CD4-positive, CD25-positive, alpha-beta regulatory T cell (primary cell): Measurements from ENCODE around the gene AGBL5. TPM values are rescaled to one million over a fixed set of nuclear protein-coding genes. Genes with fewer than 3 reads are reported as not detected.

ENCODE experiments used
- ATAC-seq, 2 donors: fragments of 150-1000 bp; cut with Tn5 transposase; one replicate each; pipeline ENCODE4 v1.10.0; 2021; ENCODE audit warnings: low read depth in 2 of 2, moderate number of reproducible peaks in 2 of 2, moderate library complexity in 1 of 2
- DNase-seq, 3 donors: peaks; one replicate each; pipeline versions ENCODE4 v3.0.0 to v3.0.0-alpha.2; 2012 to 2022; ENCODE audit warnings: mixed read lengths in 1 of 3
- H3K27ac ChIP-seq: one replicate; pipeline ENCODE4 v1.7.0; 2013; ENCODE audit warnings: mild to moderate bottlenecking, low read length; ENCODE audit not compliant: insufficient read depth, poor library complexity, severe bottlenecking
- H3K27me3 ChIP-seq: one replicate; pipeline ENCODE4 v1.7.0; 2013; ENCODE audit warnings: low read length; ENCODE audit not compliant: control insufficient read depth, insufficient read depth
- H3K36me3 ChIP-seq: one replicate; pipeline ENCODE4 v1.7.0; 2013; ENCODE audit warnings: mild to moderate bottlenecking, low read length, moderate library complexity; ENCODE audit not compliant: control insufficient read depth, insufficient read depth
- H3K4me1 ChIP-seq: 2 replicates; pipeline ENCODE4 v1.7.0; 2013; ENCODE audit warnings: mild to moderate bottlenecking, low read length; ENCODE audit not compliant: insufficient read depth, control insufficient read depth, poor library complexity, severe bottlenecking
- H3K4me3 ChIP-seq: one replicate; pipeline ENCODE4 v1.7.0; 2013; ENCODE audit warnings: low read depth, mild to moderate bottlenecking, low read length, moderate library complexity
- H3K9me3 ChIP-seq, 2 experiments: 1 replicate in 1 of 2; 2 replicates in 1 of 2; pipeline ENCODE4 v1.7.0; 2013; ENCODE audit warnings: low read length in 2 of 2, mild to moderate bottlenecking in 1 of 2, moderate library complexity in 1 of 2; ENCODE audit not compliant: control insufficient read depth in 2 of 2
- H3K27ac Mint-ChIP-seq, 3 donors: one replicate each; pipeline ENCODE4 v1.8.0; 2020 to 2022; ENCODE audit warnings: mild to moderate bottlenecking in 3 of 3, mixed read lengths in 3 of 3, moderate library complexity in 2 of 3
- H3K27me3 Mint-ChIP-seq: one replicate; pipeline ENCODE4 v1.8.0; 2022; ENCODE audit warnings: mild to moderate bottlenecking, mixed read lengths
- H3K36me3 Mint-ChIP-seq: one replicate; pipeline ENCODE4 v1.8.0; 2020; ENCODE audit warnings: mixed read lengths
- H3K4me1 Mint-ChIP-seq, 4 donors: one replicate each; pipeline ENCODE4 v1.8.0; 2020 to 2022; ENCODE audit warnings: mixed read lengths in 4 of 4, mild to moderate bottlenecking in 1 of 4
- H3K4me3 Mint-ChIP-seq, 4 donors: one replicate each; pipeline ENCODE4 v1.8.0; 2020 to 2022; ENCODE audit warnings: mild to moderate bottlenecking in 4 of 4, mixed read lengths in 4 of 4, moderate library complexity in 3 of 4
- H3K9me3 Mint-ChIP-seq, 7 donors: one replicate each; pipeline ENCODE4 v1.8.0; 2020 to 2022; ENCODE audit warnings: mixed read lengths in 7 of 7, mild to moderate bottlenecking in 3 of 7, moderate library complexity in 2 of 7
- polyA plus RNA-seq, 4 donors: library from polyadenylated mRNA; unstranded; fragments of 300-500 nt; fragmentation: Illumina TruSeq; gene quantifications; one replicate each; pipeline ENCODE4 v1.2.3, GENCODE V29; 2021
- total RNA-seq: library from RNA; stranded (reverse); gene quantifications from one replicate; pipeline ENCODE4 v1.2.3, GENCODE V29; 2022

The AGBL5 gene
- total and polyA plus RNA-seq, 5 donors from 2014 or later = 8.9 to 11.3 (median 9.3) TPM

GRCh38 chr2:27027211-27027651, 24.2 kb upstream of the AGBL5 start:
- Histone ChIP-seq H3K9me3 (no peaks in the 10 kb centered on the region), H3K27me3 (no peaks in the 10 kb centered on the region), H3K27ac (no peak overlapping the region), H3K4me1 (no peaks in the 10 kb centered on the region), H3K4me3 (no peak overlapping the region), H3K36me3 (peaks cover 4% of the 10 kb centered on the region)
- ATAC-seq = no peak
- no peaks in the 10 kb centered on the region for H3K9me3 Mint-ChIP-seq
- H3K4me1 Mint-ChIP-seq = peaks cover 5 to 26% (median 17%) of the 10 kb centered on the region in 4 donors
- DNase-seq = no peak
- H3K27ac Mint-ChIP-seq = no peak overlapping the region
- no peaks in the 10 kb centered on the region for H3K27me3 Mint-ChIP-seq
- no peak overlapping the region for H3K4me3 Mint-ChIP-seq
- peaks cover 16% of the 10 kb centered on the region for H3K36me3 Mint-ChIP-seq

GRCh38 chr2:27029051-27029450, 22.4 kb upstream of the AGBL5 start:
- Mint-ChIP-seq H3K27ac (peak overlapping the region in 1 of 3 donors; percentile 45), H3K27me3 (no peaks in the 10 kb centered on the region), H3K9me3 (no peaks in the 10 kb centered on the region), H3K36me3 (peaks cover 9% of the 10 kb centered on the region), H3K4me3 (peak overlapping the region in 1 of 4 donors; percentile 91), H3K4me1 (peaks cover 9 to 41% (median 26%) of the 10 kb centered on the region in 4 donors)
- H3K4me1 ChIP-seq = peaks cover 10% of the 10 kb centered on the region
- H3K9me3 ChIP-seq = no peaks in the 10 kb centered on the region
- H3K36me3 ChIP-seq = peaks cover 4% of the 10 kb centered on the region
- no peak overlapping the region for H3K27ac ChIP-seq
- no peak overlapping the region for H3K4me3 ChIP-seq
- no peak for ATAC-seq
- DNase-seq = no peak
- no peaks in the 10 kb centered on the region for H3K27me3 ChIP-seq

GRCh38 chr2:27032495-27033252, 18.8 kb upstream of the AGBL5 start, which contains the start of gene TMEM214:
TSS of gene TMEM214 (plus strand) at chr2:27032965. CDS start at chr2:27033016, 51 bp downstream.
- Histone ChIP-seq H3K27me3 (no peaks in the 10 kb centered on the region), H3K4me1 (peaks cover 17% of the 10 kb centered on the region), H3K27ac (peak within 1 kb of the TSS; percentile 73), H3K36me3 (peaks cover 25% of the 10 kb centered on the region), H3K4me3 (peak within 1 kb of the TSS; percentile 82), H3K9me3 (no peaks in the 10 kb centered on the region)
- H3K4me1 Mint-ChIP-seq = peaks cover 9 to 59% (median 34%) of the 10 kb centered on the region in 4 donors
- DNase-seq (peak; percentile 70 to 87 (median 77)), ATAC-seq (peak; percentile 94 to 97)
- H3K27me3 Mint-ChIP-seq = no peaks in the 10 kb centered on the region
- no peaks in the 10 kb centered on the region for H3K9me3 Mint-ChIP-seq
- peaks cover 24% of the 10 kb centered on the region for H3K36me3 Mint-ChIP-seq
- peak within 1 kb of the TSS; percentile 89 to 97 (median 93) for H3K27ac Mint-ChIP-seq
- peak within 1 kb of the TSS; percentile 91 to 97 (median 95) for H3K4me3 Mint-ChIP-seq

- Mint-ChIP-seq H3K4me3 (peak overlapping the region; percentile 91 to 97 (median 95)), H3K27me3 (no peaks in the 10 kb centered on the region), H3K9me3 (no peaks in the 10 kb centered on the region), H3K4me1 (peaks cover 9 to 59% (median 34%) of the 10 kb centered on the region in 4 donors), H3K27ac (peak overlapping the region; percentile 71 to 97 (median 93)), H3K36me3 (peaks cover 25% of the 10 kb centered on the region)
- H3K4me3 ChIP-seq = peak overlapping the region; percentile 82
- peak overlapping the region; percentile 73 for H3K27ac ChIP-seq
- ATAC-seq (no peak), DNase-seq (no peak)
- H3K36me3 ChIP-seq = peaks cover 32% of the 10 kb centered on the region
- H3K27me3 ChIP-seq = no peaks in the 10 kb centered on the region
- H3K4me1 ChIP-seq = peaks cover 17% of the 10 kb centered on the region
- H3K9me3 ChIP-seq = no peaks in the 10 kb centered on the region
Observed at GRCh38 chr2:27033253-27033852, 18.1 kb upstream of the AGBL5 start.

GRCh38 chr2:27038012-27038411, 13.5 kb upstream of the AGBL5 start:
- Histone ChIP-seq H3K36me3 (peaks cover 60% of the 10 kb centered on the region), H3K4me3 (no peak overlapping the region), H3K27ac (no peak overlapping the region), H3K27me3 (no peaks in the 10 kb centered on the region), H3K4me1 (peaks cover 17% of the 10 kb centered on the region), H3K9me3 (no peaks in the 10 kb centered on the region)
- Mint-ChIP-seq H3K4me1 (peaks cover 4 to 30% (median 17%) of the 10 kb centered on the region in 4 donors), H3K36me3 (peaks cover 37% of the 10 kb centered on the region), H3K9me3 (no peaks in the 10 kb centered on the region), H3K4me3 (peak overlapping the region in 1 of 4 donors; percentile 16), H3K27me3 (no peaks in the 10 kb centered on the region), H3K27ac (no peak overlapping the region)
- DNase-seq = no peak
- ATAC-seq = no peak

GRCh38 chr2:27038631-27039339, 12.7 kb upstream of the AGBL5 start:
- Histone ChIP-seq H3K27ac (no peak overlapping the region), H3K4me3 (no peak overlapping the region), H3K36me3 (peaks cover 60% of the 10 kb centered on the region), H3K27me3 (no peaks in the 10 kb centered on the region), H3K9me3 (no peaks in the 10 kb centered on the region), H3K4me1 (peaks cover 9% of the 10 kb centered on the region)
- DNase-seq (no peak), ATAC-seq (no peak)
- peaks cover 0 to 23% (median 11%) of the 10 kb centered on the region in 4 donors for H3K4me1 Mint-ChIP-seq
- no peak overlapping the region for H3K27ac Mint-ChIP-seq
- H3K27me3 Mint-ChIP-seq = no peaks in the 10 kb centered on the region
- H3K9me3 Mint-ChIP-seq = no peaks in the 10 kb centered on the region
- H3K36me3 Mint-ChIP-seq = peaks cover 37% of the 10 kb centered on the region
- peak overlapping the region in 2 of 4 donors; percentile 32 to 61 for H3K4me3 Mint-ChIP-seq

- no peak overlapping the region for H3K27ac ChIP-seq
- Mint-ChIP-seq H3K4me1 (peaks cover 0 to 17% (median 6%) of the 10 kb centered on the region in 4 donors), H3K27me3 (no peaks in the 10 kb centered on the region), H3K36me3 (peaks cover 37% of the 10 kb centered on the region), H3K27ac (no peak overlapping the region), H3K4me3 (peak overlapping the region in 1 of 4 donors; percentile 61), H3K9me3 (no peaks in the 10 kb centered on the region)
- no peaks in the 10 kb centered on the region for H3K27me3 ChIP-seq
- DNase-seq (no peak), ATAC-seq (no peak)
- peaks cover 3% of the 10 kb centered on the region for H3K4me1 ChIP-seq
- no peaks in the 10 kb centered on the region for H3K9me3 ChIP-seq
- peaks cover 60% of the 10 kb centered on the region for H3K36me3 ChIP-seq
- H3K4me3 ChIP-seq = no peak overlapping the region
Observed at GRCh38 chr2:27039426-27039825, 12.0 kb upstream of the AGBL5 start.
